Caco-2 (cell line): ENCODE measurements around the gene BBOX1. TPM values are rescaled to one million over a fixed set of nuclear protein-coding genes. Genes with fewer than 3 reads are reported as not detected.

ENCODE experiments used
- BruUV-seq: library from RNA; stranded (reverse); fragments of 400-500 nt; replicated peaks from 2 replicates; lab custom pipeline; 2021; lab: Mats Ljungman, UMichigan
- CTCF ChIA-PET: fragments of 300-600 bp; sonication (Branson Sonifier 250); formaldehyde crosslinking; loops from one replicate; lab custom pipeline; 2022; ENCODE audit warnings: antibody characterized with exemption; lab: Charles Lee
- POLR2A ChIA-PET: fragments of 300-600 bp; sonication (Branson Sonifier 250); formaldehyde crosslinking; loops from one replicate; lab custom pipeline; 2022; ENCODE audit warnings: antibody characterized with exemption; lab: Charles Lee
- DNase-seq, 2 experiments: peaks; one replicate each; pipeline versions ENCODE4 v3.0.0 to v3.0.0-alpha.2; 2020 to 2022
- H3K27me3 ChIP-seq: replicated peaks from 2 replicates; pipeline ENCODE4 v1.6.0; 2011; ENCODE audit warnings: low read length; ENCODE audit not compliant: control insufficient read depth, insufficient read depth
- H3K36me3 ChIP-seq: 2 replicates; pipeline ENCODE4 v1.5.1; 2011; ENCODE audit warnings: low read length; ENCODE audit not compliant: control insufficient read depth, insufficient read depth
- H3K4me1 ChIP-seq: fragments of 250-450 bp; sonication (Bioruptor Pico); 2 replicates; pipeline ENCODE4 v1.5.1; 2020; ENCODE audit warnings: mild to moderate bottlenecking
- H3K4me3 ChIP-seq: 2 replicates; pipeline ENCODE4 v1.5.1; 2011; ENCODE audit warnings: low read depth, mild to moderate bottlenecking, control low read depth, low read length
- H3K9me3 ChIP-seq: fragments of 250-450 bp; sonication (Bioruptor Pico); 2 replicates; pipeline ENCODE4 v1.5.1; 2020; ENCODE audit warnings: mild to moderate bottlenecking, moderate library complexity
- H3K27ac Mint-ChIP-seq: one replicate; pipeline ENCODE4 v1.8.0; 2022; ENCODE audit warnings: mixed read lengths; ENCODE audit not compliant: unreplicated experiment
- H3K27me3 Mint-ChIP-seq: one replicate; pipeline ENCODE4 v1.8.0; 2022; ENCODE audit warnings: mixed read lengths; ENCODE audit not compliant: insufficient read depth, unreplicated experiment
- H3K36me3 Mint-ChIP-seq: one replicate; pipeline ENCODE4 v1.8.0; 2022; ENCODE audit warnings: mild to moderate bottlenecking, mixed read lengths; ENCODE audit not compliant: insufficient read depth, unreplicated experiment
- H3K4me1 Mint-ChIP-seq: one replicate; pipeline ENCODE4 v1.8.0; 2022; ENCODE audit warnings: low read depth, mixed read lengths; ENCODE audit not compliant: unreplicated experiment
- H3K4me3 Mint-ChIP-seq: one replicate; pipeline ENCODE4 v1.8.0; 2022; ENCODE audit warnings: mild to moderate bottlenecking, moderate library complexity, mixed read lengths; ENCODE audit not compliant: unreplicated experiment
- H3K9me3 Mint-ChIP-seq: one replicate; pipeline ENCODE4 v1.8.0; 2022; ENCODE audit warnings: mixed read lengths; ENCODE audit not compliant: unreplicated experiment
- intact Hi-C: fragments of 100-400 bp; cut with micrococcal nuclease; formaldehyde crosslinking; loops from one replicate; pipeline ENCODE4 v1.10.0; 2022; ENCODE audit not compliant: unreplicated experiment
- total RNA-seq: library from RNA; stranded (reverse); gene quantifications from 2 replicates; pipeline ENCODE4 v1.2.3, GENCODE V29; 2022
- TF ChIP-seq, protein P1 (sequence below), 2 experiments: fragments of 200-600 bp in 1 of 2; IDR thresholded peaks; 1 replicate in 1 of 2; 2 replicates in 1 of 2; pipeline versions ENCODE4 v1.5.1 to v1.8.0; 2011 to 2022; ENCODE audit warnings: antibody characterized with exemption in 1 of 2, control low read depth in 1 of 2, inconsistent platforms in 1 of 2, low read depth in 1 of 2, low read length in 1 of 2, mild to moderate bottlenecking in 1 of 2, moderate library complexity in 1 of 2; ENCODE audit not compliant: insufficient read depth in 1 of 2, severe bottlenecking in 1 of 2, unreplicated experiment in 1 of 2

Gene BBOX1
- total RNA-seq, 1 experiment from 2014 or later, result not detected

DNA sequence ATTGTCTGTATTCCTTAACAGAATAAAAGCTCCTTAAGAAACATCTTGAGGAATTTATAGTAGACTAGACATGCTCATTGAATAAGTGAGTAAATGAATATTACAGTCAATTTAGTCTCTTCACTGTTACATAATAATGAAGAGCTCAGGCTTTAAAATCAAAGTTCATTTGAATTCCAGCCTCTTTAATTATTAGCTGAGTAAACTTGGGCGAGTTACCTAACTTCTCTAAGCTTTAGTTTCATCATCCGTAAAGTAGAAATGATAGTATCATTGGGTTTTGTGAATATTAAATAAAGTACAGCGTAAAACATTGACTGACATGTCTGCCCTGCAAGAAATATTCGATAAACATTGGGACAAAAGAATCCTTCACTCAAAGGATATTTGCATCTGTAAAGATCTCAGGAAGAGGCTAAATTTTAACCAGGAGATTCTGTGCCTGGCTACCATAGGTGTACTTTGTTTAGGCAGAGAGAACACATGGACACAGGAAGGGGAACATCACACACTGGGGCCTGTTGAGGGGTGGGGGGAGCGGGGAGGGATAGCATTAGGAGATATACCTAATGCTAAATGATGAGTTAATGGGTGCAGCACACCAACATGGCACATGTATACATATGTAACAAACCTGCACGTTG is 15.2 kb upstream of the BBOX1 start:
- Mint-ChIP-seq H3K27me3 (no peaks in the 10 kb centered on the region), H3K27ac (no peak overlapping the region), H3K36me3 (no peaks in the 10 kb centered on the region), H3K4me1 (peaks cover 20% of the 10 kb centered on the region), H3K4me3 (no peak overlapping the region), H3K9me3 (no peaks in the 10 kb centered on the region)
- POLR2A ChIA-PET, result no interaction called here
- Histone ChIP-seq H3K36me3 (no peaks in the 10 kb centered on the region), H3K4me1 (no peaks in the 10 kb centered on the region), H3K27me3 (no peaks in the 10 kb centered on the region), H3K9me3 (no peaks in the 10 kb centered on the region), H3K4me3 (no peak overlapping the region)
- CTCF ChIA-PET, result no interaction called here
- TF ChIP-seq, protein P1, sequence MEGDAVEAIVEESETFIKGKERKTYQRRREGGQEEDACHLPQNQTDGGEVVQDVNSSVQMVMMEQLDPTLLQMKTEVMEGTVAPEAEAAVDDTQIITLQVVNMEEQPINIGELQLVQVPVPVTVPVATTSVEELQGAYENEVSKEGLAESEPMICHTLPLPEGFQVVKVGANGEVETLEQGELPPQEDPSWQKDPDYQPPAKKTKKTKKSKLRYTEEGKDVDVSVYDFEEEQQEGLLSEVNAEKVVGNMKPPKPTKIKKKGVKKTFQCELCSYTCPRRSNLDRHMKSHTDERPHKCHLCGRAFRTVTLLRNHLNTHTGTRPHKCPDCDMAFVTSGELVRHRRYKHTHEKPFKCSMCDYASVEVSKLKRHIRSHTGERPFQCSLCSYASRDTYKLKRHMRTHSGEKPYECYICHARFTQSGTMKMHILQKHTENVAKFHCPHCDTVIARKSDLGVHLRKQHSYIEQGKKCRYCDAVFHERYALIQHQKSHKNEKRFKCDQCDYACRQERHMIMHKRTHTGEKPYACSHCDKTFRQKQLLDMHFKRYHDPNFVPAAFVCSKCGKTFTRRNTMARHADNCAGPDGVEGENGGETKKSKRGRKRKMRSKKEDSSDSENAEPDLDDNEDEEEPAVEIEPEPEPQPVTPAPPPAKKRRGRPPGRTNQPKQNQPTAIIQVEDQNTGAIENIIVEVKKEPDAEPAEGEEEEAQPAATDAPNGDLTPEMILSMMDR (IDR thresholded peaks at IDR 0.05; ENCODE audit: insufficient read depth in 1 of 2, low read depth in 1 of 2, low read length in 1 of 2, severe bottlenecking in 1 of 2, unreplicated experiment in 1 of 2), result no peak
- DNase-seq, result no peak
- intact Hi-C loops, result no loop called here
- no TSS peak for BruUV-seq

DNA sequence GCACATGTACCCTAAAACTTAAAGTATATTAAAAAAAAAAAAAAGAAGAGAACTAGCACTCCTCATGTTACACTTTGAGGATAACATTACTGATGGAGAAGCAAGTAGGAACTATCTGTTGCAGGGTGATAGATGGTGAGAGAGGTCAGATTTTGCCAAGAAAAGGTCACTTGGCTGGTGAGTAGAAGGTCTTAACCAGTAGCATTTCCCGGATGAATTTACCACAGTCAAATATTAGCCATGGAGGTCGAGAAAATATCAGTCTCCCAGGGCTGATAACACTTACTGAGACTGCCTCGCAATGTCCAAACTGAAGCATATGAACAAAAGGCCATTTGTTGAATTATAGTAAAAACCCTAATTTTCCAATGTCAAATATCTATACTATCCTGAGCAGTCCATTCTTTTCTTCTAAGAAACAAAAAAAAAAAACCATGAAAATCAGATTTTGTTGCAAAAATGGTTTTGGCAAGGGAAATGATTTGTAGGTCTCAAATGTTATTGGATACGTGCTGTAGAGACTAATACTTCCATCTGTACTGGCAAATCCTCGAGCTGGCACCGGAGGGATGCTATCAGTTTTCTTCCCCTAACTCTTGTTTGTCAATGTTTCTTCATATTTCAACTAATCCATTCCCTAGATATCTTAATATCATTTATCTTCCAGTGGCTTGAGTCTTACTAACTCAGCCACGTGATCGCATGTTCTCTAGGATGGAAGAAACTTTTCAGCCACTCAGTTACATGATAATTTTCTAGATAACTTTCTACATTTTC is 14.5 kb upstream of the BBOX1 start:
- no peaks in the 10 kb centered on the region for H3K36me3 Mint-ChIP-seq
- peaks cover 20% of the 10 kb centered on the region for H3K4me1 Mint-ChIP-seq
- intact Hi-C loops, result no loop called here
- Histone ChIP-seq H3K9me3 (no peaks in the 10 kb centered on the region), H3K4me3 (no peak overlapping the region), H3K36me3 (no peaks in the 10 kb centered on the region), H3K4me1 (no peaks in the 10 kb centered on the region), H3K27me3 (no peaks in the 10 kb centered on the region)
- no TSS peak for BruUV-seq
- CTCF ChIA-PET, result no interaction called here
- no peaks in the 10 kb centered on the region for H3K9me3 Mint-ChIP-seq
- no peak overlapping the region for H3K27ac Mint-ChIP-seq
- POLR2A ChIA-PET, result no interaction called here
- H3K4me3 Mint-ChIP-seq, result no peak overlapping the region
- no peak for DNase-seq
- TF ChIP-seq, protein P1 (IDR thresholded peaks at IDR 0.05; ENCODE audit: insufficient read depth in 1 of 2, low read depth in 1 of 2, low read length in 1 of 2, severe bottlenecking in 1 of 2, unreplicated experiment in 1 of 2), result no peak
- no peaks in the 10 kb centered on the region for H3K27me3 Mint-ChIP-seq

DNA sequence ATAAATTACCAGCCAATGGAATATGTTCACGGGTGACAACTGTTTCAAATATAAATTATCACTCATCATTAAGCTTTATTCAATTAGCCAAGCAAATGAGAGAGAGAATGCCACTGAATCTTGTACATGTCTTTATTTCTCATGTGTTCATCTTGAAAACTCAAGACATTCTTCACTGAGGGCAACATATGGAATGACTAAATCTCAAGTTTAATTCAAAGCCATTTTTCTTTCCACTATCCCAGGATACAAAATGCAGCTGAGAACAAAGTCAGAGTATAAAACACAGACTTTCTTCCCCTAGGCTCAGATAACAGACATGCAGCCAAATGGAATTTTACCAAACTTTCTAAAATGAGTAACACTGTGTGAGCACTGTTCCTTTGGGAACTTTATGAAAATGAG is 12.1 kb upstream of the BBOX1 start:
- Histone ChIP-seq H3K36me3 (no peaks in the 10 kb centered on the region), H3K9me3 (no peaks in the 10 kb centered on the region), H3K4me3 (no peak overlapping the region), H3K4me1 (no peaks in the 10 kb centered on the region), H3K27me3 (no peaks in the 10 kb centered on the region)
- TF ChIP-seq, protein P1 (IDR thresholded peaks at IDR 0.05; ENCODE audit: insufficient read depth in 1 of 2, low read depth in 1 of 2, low read length in 1 of 2, severe bottlenecking in 1 of 2, unreplicated experiment in 1 of 2), result no peak
- H3K4me3 Mint-ChIP-seq, result no peak overlapping the region
- H3K36me3 Mint-ChIP-seq, result no peaks in the 10 kb centered on the region
- peaks cover 20% of the 10 kb centered on the region for H3K4me1 Mint-ChIP-seq
- no peaks in the 10 kb centered on the region for H3K27me3 Mint-ChIP-seq
- BruUV-seq, result no TSS peak
- ChIA-PET CTCF (no interaction called here), POLR2A (no interaction called here)
- DNase-seq, result no peak
- H3K27ac Mint-ChIP-seq, result no peak overlapping the region
- H3K9me3 Mint-ChIP-seq, result no peaks in the 10 kb centered on the region
- intact Hi-C loops, result no loop called here
